ENCODE data around the gene TRAPPC12. TPM values are rescaled to one million over a fixed set of nuclear protein-coding genes. Genes with fewer than 3 reads are reported as not detected.

The TRAPPC12 gene
- total RNA-seq, 1 donor from 2014 or later, result 94.8 TPM

- TF ChIP-seq CTCF (IDR thresholded peaks at IDR 0.05) (no peak), POLR2AphosphoS5 (IDR thresholded peaks at IDR 0.05; ENCODE audit: insufficient read depth in 1 of 2, low read depth in 1 of 2) (no peak), POLR2A (IDR thresholded peaks at IDR 0.05) (no peak)
- intact Hi-C loops (cut with DNase I), result no loop called here
- no peak for DNase-seq (ENCODE audit: extremely low spot score in 2 of 2)
- H3K36me3 ChIP-seq, result peaks cover 0 to 23% of the 10 kb centered on the region in 2 donors
- no peaks in the 10 kb centered on the region for H3K4me1 ChIP-seq
- H3K9me3 ChIP-seq, result no peaks in the 10 kb centered on the region
- H3K27me3 ChIP-seq, result no peaks in the 10 kb centered on the region
- H3K4me3 ChIP-seq, result no peak overlapping the region
- no peak overlapping the region for H3K27ac ChIP-seq
Observed at GRCh38 chr2:3387644-3388411, 8.3 kb downstream of the TRAPPC12 start.

GRCh38 chr2:3388412-3388738 is 8.9 kb downstream of the TRAPPC12 start:
- H3K36me3 ChIP-seq, result peaks cover 0 to 23% of the 10 kb centered on the region in 2 donors
- no peaks in the 10 kb centered on the region for H3K27me3 ChIP-seq
- DNase-seq (ENCODE audit: extremely low spot score in 2 of 2), result no peak
- H3K4me3 ChIP-seq, result no peak overlapping the region
- TF ChIP-seq POLR2A (IDR thresholded peaks at IDR 0.05) (no peak), POLR2AphosphoS5 (IDR thresholded peaks at IDR 0.05; ENCODE audit: insufficient read depth in 1 of 2, low read depth in 1 of 2) (no peak), CTCF (IDR thresholded peaks at IDR 0.05) (no peak)
- no peaks in the 10 kb centered on the region for H3K4me1 ChIP-seq
- no peaks in the 10 kb centered on the region for H3K9me3 ChIP-seq
- H3K27ac ChIP-seq, result no peak overlapping the region
- intact Hi-C loops (cut with DNase I), result no loop called here

GRCh38 chr2:3389193-3389592 is 9.7 kb downstream of the TRAPPC12 start:
- peaks cover 0 to 23% of the 10 kb centered on the region in 2 donors for H3K36me3 ChIP-seq
- no peaks in the 10 kb centered on the region for H3K4me1 ChIP-seq
- H3K4me3 ChIP-seq, result no peak overlapping the region
- H3K27ac ChIP-seq, result no peak overlapping the region
- H3K27me3 ChIP-seq, result no peaks in the 10 kb centered on the region
- intact Hi-C loops (cut with DNase I), result no loop called here
- H3K9me3 ChIP-seq, result no peaks in the 10 kb centered on the region
- DNase-seq (ENCODE audit: extremely low spot score in 2 of 2), result no peak
- TF ChIP-seq POLR2AphosphoS5 (IDR thresholded peaks at IDR 0.05; ENCODE audit: insufficient read depth in 1 of 2, low read depth in 1 of 2) (no peak), POLR2A (IDR thresholded peaks at IDR 0.05) (no peak), CTCF (IDR thresholded peaks at IDR 0.05) (no peak)

- Histone ChIP-seq H3K4me1 (no peaks in the 10 kb centered on the region), H3K27me3 (no peaks in the 10 kb centered on the region), H3K36me3 (peaks cover 0 to 23% of the 10 kb centered on the region in 2 donors), H3K27ac (no peak overlapping the region), H3K9me3 (no peaks in the 10 kb centered on the region), H3K4me3 (no peak overlapping the region)
- intact Hi-C loops (cut with DNase I), result no loop called here
- DNase-seq (ENCODE audit: extremely low spot score in 2 of 2), result no peak
- TF ChIP-seq POLR2A (IDR thresholded peaks at IDR 0.05) (no peak), CTCF (IDR thresholded peaks at IDR 0.05) (no peak), POLR2AphosphoS5 (IDR thresholded peaks at IDR 0.05; ENCODE audit: insufficient read depth in 1 of 2, low read depth in 1 of 2) (no peak)
Observed at GRCh38 chr2:3390041-3390440, 10.5 kb downstream of the TRAPPC12 start.

GRCh38 chr2:3392216-3392615 is 12.7 kb downstream of the TRAPPC12 start:
- Histone ChIP-seq H3K9me3 (peaks cover 15% of the 10 kb centered on the region), H3K4me1 (no peaks in the 10 kb centered on the region), H3K27me3 (no peaks in the 10 kb centered on the region), H3K36me3 (peaks cover 0 to 30% of the 10 kb centered on the region in 2 donors), H3K4me3 (no peak overlapping the region), H3K27ac (no peak overlapping the region)
- intact Hi-C loops (cut with DNase I), result no loop called here
- TF ChIP-seq POLR2A (IDR thresholded peaks at IDR 0.05) (no peak), CTCF (IDR thresholded peaks at IDR 0.05) (no peak), POLR2AphosphoS5 (IDR thresholded peaks at IDR 0.05; ENCODE audit: insufficient read depth in 1 of 2, low read depth in 1 of 2) (no peak)
- no peak for DNase-seq (ENCODE audit: extremely low spot score in 2 of 2)

All from vagina (tissue), 2 donors.